Activated T-cell treated with anti-CD3 and anti-CD28 coated beads, Interleukin-2, amount 50 U/mL, for 1 hour (primary cell): ENCODE results near the gene C4orf50.

Source experiments
- DNase-seq: peaks from one replicate; pipeline ENCODE4 v3.0.0-alpha.2; 2020

Gene C4orf50

GRCh38 chr4:5933996-5934831, 84.0 kb downstream of the C4orf50 start:
- DNase-seq: no peak

DNA sequence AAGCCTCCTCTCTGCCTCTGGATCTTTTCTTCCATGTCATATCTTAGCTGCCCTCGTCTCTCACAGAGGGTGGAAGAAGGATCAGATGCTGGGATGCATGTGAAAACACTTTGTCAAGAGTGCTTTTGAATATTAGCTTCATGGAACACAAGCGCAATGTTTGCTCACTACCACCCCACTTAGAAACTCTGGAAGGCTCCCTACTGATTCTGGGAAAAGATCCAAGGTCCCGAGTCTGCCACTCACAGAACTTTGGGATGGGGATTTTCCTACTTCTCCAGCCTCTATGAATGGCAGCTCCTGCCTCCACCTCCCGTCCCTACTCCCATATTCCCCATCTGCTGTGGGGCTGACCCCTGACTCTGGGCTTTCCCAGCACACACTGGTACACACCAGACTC, 85.1 kb downstream of the C4orf50 start:
- DNase-seq: no peak

DNA sequence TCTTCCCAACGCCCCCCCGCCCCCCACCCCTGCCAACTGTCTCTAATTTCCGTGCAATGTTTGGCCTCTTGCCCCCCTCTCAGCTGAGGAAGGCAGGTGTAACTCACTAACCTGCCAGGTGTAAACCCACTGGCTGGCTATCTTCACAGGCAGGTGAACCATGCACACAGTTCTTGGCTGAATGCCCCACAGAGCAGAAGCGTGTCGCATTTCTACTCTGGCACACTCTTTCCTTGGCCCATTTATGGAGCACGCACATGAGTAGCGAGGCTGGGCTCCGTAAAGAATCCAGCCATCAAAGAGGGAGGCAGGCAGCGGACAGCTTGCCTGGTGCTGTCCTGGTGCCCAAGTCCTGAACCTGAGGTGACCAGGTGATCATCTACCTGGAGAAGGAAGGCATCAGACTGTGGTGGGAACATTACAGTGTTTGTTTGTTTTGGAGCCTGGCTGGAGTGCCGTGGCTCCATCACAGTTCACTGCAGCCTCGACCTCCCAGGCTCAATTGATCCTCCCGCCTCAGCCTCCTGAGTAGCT, 86.1 kb downstream of the C4orf50 start:
- DNase-seq: no peak

GRCh38 chr4:5931526-5931925, 86.7 kb downstream of the C4orf50 start:
- no peak for DNase-seq

GRCh38 chr4:5930876-5931275, 87.4 kb downstream of the C4orf50 start:
- DNase-seq: no peak

DNA sequence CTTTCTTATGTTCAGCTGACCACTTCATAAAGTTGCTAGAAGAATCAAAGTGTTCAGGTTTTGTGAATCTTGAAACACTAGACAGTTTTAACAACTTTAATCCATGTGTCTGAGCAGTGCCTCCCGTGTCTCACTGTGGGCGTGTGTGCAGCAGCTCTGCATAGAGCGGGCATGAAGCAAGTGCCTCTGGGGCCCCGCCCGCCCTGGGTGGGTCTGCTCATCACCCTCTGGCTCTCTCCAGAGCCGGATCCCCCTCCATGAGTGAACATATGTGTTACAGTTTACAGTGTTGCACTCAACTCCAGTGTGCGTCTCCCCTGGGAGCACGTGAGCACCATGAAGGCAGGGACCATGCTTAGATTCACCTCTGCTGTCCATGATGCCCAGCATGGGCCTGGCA, 87.8 kb downstream of the C4orf50 start:
- DNase-seq: no peak

DNA sequence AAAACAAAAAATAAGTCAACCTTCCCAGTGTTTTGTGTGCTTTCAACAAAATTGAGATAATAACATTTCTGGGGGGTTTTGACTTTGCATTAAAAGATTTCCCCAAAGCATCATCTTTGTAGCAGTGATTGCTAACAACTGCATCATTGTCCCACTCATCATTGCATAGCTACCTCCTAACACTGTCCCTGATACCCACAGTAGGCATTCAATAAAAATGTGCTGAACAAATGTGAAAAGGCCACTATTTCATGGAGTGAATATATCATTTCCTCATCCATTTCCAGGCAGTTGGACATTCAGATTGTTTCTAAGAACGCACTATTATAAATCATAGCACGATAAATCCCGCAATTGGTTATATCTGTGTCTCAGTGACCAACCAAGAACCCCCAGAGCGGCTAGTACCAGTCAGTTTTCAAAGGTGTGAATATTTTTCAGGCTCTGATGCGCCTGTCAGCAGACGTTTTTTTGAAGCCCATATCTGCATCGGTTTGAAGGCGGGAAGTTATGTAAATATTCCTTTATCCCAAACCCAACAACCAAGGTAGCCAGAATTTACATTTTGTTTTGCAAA, 89.3 kb downstream of the C4orf50 start:
- no peak for DNase-seq

GRCh38 chr4:5928274-5928673, 90.0 kb downstream of the C4orf50 start:
- no peak for DNase-seq

DNA sequence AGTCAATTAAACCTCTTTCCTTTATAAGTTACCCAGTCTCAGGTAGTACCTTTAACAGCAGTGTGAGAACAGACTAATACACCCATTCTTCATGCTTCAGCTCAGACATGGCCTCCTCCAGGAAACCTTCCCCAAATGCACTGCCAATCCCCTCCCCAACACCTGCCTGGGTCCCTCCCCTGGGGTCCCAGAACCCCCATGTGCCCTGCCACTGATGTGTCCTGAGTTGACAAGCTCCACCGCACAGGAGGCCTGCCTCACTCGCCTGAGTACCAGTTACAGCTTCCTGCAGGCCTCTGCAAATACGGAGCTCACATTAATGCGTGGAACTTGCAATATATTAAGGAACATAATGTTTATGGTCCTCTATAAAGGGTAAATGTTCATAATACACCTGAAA, 90.5 kb downstream of the C4orf50 start:
- DNase-seq: no peak

- DNase-seq: no peak
Measured at GRCh38 chr4:5927116-5927515, 91.1 kb downstream of the C4orf50 start.

DNA sequence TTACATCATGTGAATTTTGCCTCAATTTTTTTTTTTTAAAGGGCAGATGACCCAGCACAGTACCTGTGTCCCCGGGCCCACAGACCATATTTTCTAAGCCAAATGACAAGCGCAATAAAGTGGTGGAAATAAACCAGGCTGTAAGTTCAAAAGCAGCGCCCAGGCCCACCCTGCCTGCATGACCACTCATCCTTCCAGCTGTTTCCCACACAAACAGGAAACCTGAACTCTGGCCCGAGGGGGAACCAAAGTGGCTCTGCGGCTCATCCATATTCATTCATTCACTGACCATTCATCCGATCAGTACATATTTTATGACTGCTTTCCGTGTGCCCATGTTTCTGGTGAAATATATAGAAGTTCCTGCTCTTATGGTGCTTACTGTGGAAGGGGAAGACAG, 91.6 kb downstream of the C4orf50 start:
- DNase-seq: no peak

GRCh38 chr4:5925419-5926200, 92.6 kb downstream of the C4orf50 start:
- no peak for DNase-seq

- DNase-seq: no peak
Measured at GRCh38 chr4:5924461-5925125, 93.6 kb downstream of the C4orf50 start.

- DNase-seq: no peak
Measured at GRCh38 chr4:5923376-5923775, 94.9 kb downstream of the C4orf50 start.

- no peak for DNase-seq
Measured at GRCh38 chr4:5922556-5922955, 95.7 kb downstream of the C4orf50 start.

DNA sequence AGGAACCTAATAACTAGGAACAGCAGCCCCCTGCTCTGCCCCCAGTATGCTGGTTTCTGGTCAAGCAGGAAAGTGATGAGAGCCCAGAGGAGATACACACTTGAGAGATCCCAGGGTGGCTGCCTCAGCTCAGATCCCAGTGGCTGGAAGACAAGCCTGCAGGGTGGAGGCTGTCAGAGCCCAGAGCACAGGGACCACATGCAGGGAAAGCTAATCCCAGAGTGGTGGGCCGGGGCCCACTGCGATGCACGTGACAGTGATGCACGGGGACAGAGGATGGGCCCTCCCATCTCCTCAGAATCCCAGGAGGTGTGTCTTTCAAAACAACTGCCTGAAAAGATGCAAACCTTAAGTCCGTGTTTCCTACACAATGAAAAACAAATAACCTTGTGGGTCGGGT, 96.2 kb downstream of the C4orf50 start:
- no peak for DNase-seq

DNA sequence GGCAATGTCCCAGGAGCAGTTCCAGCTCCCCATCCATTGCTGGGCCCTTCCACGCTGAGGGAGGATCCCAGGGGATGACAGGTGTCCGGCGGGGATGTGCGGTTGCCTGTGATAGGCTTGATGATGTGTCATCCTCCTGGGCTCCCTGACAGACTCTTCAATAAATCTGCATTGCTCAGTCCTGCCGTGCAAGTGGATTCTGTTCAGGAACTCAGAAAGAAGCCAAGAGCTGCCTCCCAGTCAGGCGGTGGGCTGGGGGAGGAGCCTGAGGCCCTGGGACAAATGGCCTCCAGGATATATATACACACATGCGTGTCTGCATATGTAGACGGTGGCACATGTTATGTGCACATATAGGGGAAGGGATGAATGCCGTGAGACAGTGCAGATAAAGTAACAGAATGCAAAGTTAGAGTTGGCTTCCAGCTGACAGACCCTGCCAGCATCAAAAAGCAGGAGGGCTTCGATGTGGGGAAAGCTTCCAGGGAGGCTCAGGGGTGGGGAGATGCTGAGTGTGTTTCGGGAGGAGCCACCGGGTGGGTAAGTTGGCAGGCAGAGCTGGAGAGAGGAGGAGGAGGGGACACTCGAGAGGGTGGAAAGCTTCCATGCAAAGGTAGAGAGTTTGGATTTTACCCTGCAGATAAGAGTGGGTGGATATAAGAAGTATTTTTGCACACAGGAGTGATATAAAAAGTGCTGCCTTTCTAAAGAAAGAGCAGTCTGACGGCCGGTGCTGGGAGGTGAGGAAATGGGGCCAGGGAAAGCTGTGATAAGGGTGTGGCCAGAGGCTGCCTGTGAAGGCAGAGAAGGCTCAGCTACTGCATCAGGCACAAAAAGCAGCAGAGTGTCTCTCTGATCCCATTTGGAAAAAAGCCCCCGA, 96.9 kb downstream of the C4orf50 start:
- no peak for DNase-seq

GRCh38 chr4:5919571-5919970, 98.7 kb downstream of the C4orf50 start:
- no peak for DNase-seq

DNA sequence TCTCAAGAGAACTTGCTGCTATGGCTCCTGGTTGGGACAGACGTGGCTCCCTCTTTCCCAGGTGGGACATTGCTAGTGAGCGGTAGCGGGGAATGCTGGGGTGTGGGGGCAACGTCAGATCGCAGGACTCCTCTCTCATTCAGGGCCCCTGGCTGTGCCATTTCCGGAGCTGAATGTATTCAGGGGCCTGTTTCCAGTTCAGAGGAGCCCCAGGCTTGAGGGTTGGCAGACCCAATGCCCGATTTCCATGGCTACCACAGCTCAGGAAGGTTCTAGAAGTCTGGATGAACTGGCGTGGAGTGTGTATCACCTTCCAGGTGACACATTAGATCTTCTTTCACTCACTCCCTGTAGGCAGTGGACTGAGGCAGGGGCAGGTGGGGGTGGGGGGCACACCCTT, 99.2 kb downstream of the C4orf50 start:
- no peak for DNase-seq

GRCh38 chr4:5918331-5918985, 99.8 kb downstream of the C4orf50 start:
- DNase-seq: no peak

- no peak for DNase-seq
Measured at GRCh38 chr4:5917672-5918071, 100.6 kb downstream of the C4orf50 start.

DNA sequence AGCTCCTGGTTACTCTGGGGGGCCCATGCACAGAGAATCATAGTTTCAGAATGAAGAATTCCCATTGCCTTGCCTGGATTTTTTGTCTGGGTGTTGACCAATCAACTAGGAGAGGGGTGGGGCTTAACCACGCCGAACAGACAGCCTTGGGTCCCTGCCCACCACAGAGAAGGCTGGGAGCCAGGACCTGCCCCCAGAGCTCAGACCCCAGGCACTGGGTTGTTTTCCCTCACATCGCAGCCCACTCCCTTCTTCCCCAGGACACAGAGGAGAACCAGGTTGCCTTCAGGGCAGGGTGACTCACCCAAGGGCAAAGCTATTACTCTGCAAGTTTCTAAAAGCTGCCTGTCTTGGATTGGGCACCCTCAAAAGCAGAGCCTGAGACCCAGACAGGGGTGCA, 102.0 kb downstream of the C4orf50 start:
- no peak for DNase-seq
